Transverse colon (tissue), 4 donors: ENCODE data around the gene ZNF724. TPM values are rescaled to one million over a fixed set of nuclear protein-coding genes. Genes with fewer than 3 reads are reported as not detected.

Experiments
- DNase-seq: peaks from one replicate; pipeline ENCODE4 v3.0.0-alpha.2; 2019
- H3K27ac ChIP-seq, 4 donors: fragments of 200-600 bp; sonication (generic); 2 replicates each; pipeline ENCODE4 v1.5.1; 2016 to 2018; ENCODE audit warnings: inconsistent platforms in 4 of 4
- H3K27me3 ChIP-seq: fragments of 200-600 bp; sonication (generic); 2 replicates; pipeline ENCODE4 v1.5.1; 2017; ENCODE audit warnings: inconsistent platforms
- H3K36me3 ChIP-seq, 4 donors: fragments of 200-600 bp; sonication (generic); 2 replicates each; pipeline ENCODE4 v1.5.1; 2017 to 2019; ENCODE audit warnings: inconsistent platforms in 4 of 4
- H3K4me1 ChIP-seq, 4 donors: fragments of 200-600 bp; sonication (generic); 2 replicates each; pipeline ENCODE4 v1.5.1; 2017 to 2020; ENCODE audit warnings: inconsistent platforms in 4 of 4
- H3K4me3 ChIP-seq, 4 donors: fragments of 200-600 bp; sonication (generic); 1 replicate in 1 of 4; 2 replicates in 3 of 4; pipeline versions ENCODE4 v1.5.1 to v1.6.1; 2017 to 2019; ENCODE audit warnings: inconsistent platforms in 4 of 4
- H3K9me3 ChIP-seq, 2 donors: fragments of 200-600 bp; sonication (generic); 2 replicates each; pipeline ENCODE4 v1.5.1; 2017 to 2019; ENCODE audit warnings: inconsistent platforms in 2 of 2
- CTCF ChIP-seq, 5 experiments: fragments of 200-600 bp in 3 of 5; fragments of 450-650 bp in 2 of 5; sonication (generic) in 3 of 5; IDR thresholded peaks; 1 replicate in 2 of 5; 2 replicates in 3 of 5; pipeline ENCODE4 v1.5.1; 2016 to 2017; ENCODE audit warnings: antibody characterized with exemption in 5 of 5, inconsistent platforms in 3 of 5, mild to moderate bottlenecking in 2 of 5, moderate library complexity in 1 of 5
- EP300 ChIP-seq: sonication (generic); formaldehyde crosslinking; IDR thresholded peaks from one replicate; pipeline ENCODE4 v1.6.1; 2017; ENCODE audit warnings: antibody characterized with exemption, low read depth
- POLR2A ChIP-seq: fragments of 450-650 bp; IDR thresholded peaks from one replicate; pipeline ENCODE4 v1.6.1; 2016; ENCODE audit warnings: antibody characterized with exemption, mild to moderate bottlenecking, moderate library complexity
- POLR2AphosphoS5 ChIP-seq, 3 donors: sonication (generic); formaldehyde crosslinking; IDR thresholded peaks; one replicate each; pipeline ENCODE4 v1.6.1; 2016; ENCODE audit warnings: antibody characterized with exemption in 3 of 3
- whole genome bisulfite sequencing, 2 donors: methylation state at CpG; one replicate each; pipeline ENCODE4 v1.1.5; 2018; ENCODE audit warnings: low coverage in 1 of 2; 5-methylcytosine and 5-hydroxymethylcytosine counted together
- in situ Hi-C, 4 donors: fragments of 200-750 bp; cut with MboI; loops; one replicate each; pipeline versions ENCODE4 v1.15.0 to v1.15.1; 2017; ENCODE audit warnings: low sequenced_read_pairs in 3 of 4, low pct_ligation_motif_present in 1 of 4, low pct_unique_long_range_greater_than_20kb in 1 of 4
- intact Hi-C: fragments of 100-400 bp; cut with DNase I; formaldehyde crosslinking; loops from one replicate; pipeline ENCODE4 v1.15.1; 2023; ENCODE audit warnings: low total_unique reads
- small RNA-seq, 4 donors: library from RNA; depleted of rRNA; stranded (forward); fragments of <200 nt; gene quantifications; one replicate each; pipeline ENCODE3, GENCODE V24; 2016
- total RNA-seq, 4 donors: library from RNA; depleted of rRNA; stranded (reverse); fragments of >200 nt; gene quantifications; one replicate each; pipeline ENCODE4 v1.1.0, GENCODE V29; 2016

ZNF724 gene
- total RNA-seq, 4 donors from 2014 or later, result 1.8 to 4.9 (median 3.6) TPM

- TF ChIP-seq CTCF (IDR thresholded peaks at IDR 0.05) (no peak), EP300 (no peak), POLR2A (no peak), POLR2AphosphoS5 (IDR thresholded peaks at IDR 0.05) (no peak)
Observed at GRCh38 chr19:23203841-23204344, 46.3 kb downstream of the ZNF724 start.

DNA sequence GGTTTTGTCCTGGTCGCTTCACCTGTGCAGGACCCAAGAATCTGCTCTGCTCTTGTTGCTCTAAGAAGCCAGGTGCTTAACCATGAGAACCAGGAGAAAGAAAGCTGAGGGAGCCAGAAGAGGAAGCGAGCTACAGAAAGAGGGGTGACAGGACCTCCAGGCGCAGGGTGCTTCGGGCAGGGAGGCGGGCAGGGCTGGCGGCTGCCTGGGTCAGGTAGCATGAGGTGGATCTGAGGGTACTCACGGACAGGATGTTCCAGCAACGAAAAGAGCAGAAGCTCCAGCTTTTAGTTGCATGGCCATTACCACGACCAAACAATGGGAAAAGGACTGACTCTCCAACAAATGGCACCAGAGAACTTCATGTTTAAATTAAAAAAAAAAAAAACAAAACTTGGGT is 59.9 kb downstream of the ZNF724 start:
- in situ Hi-C loops, result no loop called here
- DNase-seq, result no peak
- intact Hi-C loops, result no loop called here
- Histone ChIP-seq H3K27ac (no peak overlapping the region), H3K27me3 (no peaks in the 10 kb centered on the region), H3K9me3 (peaks cover 0 to 5% of the 10 kb centered on the region in 2 donors), H3K4me3 (no peak overlapping the region), H3K36me3 (no peaks in the 10 kb centered on the region), H3K4me1 (no peaks in the 10 kb centered on the region)
- WGBS, 2 donors, result 82 to 84% methylated on average over 7 to 9 of the region's 9 CpGs
- TF ChIP-seq POLR2AphosphoS5 (IDR thresholded peaks at IDR 0.05) (no peak), CTCF (IDR thresholded peaks at IDR 0.05) (no peak), POLR2A (no peak), EP300 (no peak)

More at GRCh38 chr19:23203841-23204344, 46.3 kb downstream of the ZNF724 start:
- intact Hi-C loops (no loop called here), in situ Hi-C loops (no loop called here)
- Histone ChIP-seq H3K27ac (no peak overlapping the region), H3K4me3 (peak overlapping the region in 1 of 4 donors; percentile 29), H3K9me3 (no peaks in the 10 kb centered on the region), H3K27me3 (no peaks in the 10 kb centered on the region), H3K4me1 (no peaks in the 10 kb centered on the region), H3K36me3 (no peaks in the 10 kb centered on the region)
- WGBS, 2 donors, result 37% methylated on average over 39 of the region's 39 CpGs; no CpG with 5 or more reads in 1 of the 2 donors
- DNase-seq, result no peak

GRCh38 chr19:23183251-23183650 is 66.9 kb downstream of the ZNF724 start:
- H3K4me3 ChIP-seq, result no peak overlapping the region
- intact Hi-C loops (no loop called here), in situ Hi-C loops (no loop called here)
- H3K27me3 ChIP-seq, result no peaks in the 10 kb centered on the region
- TF ChIP-seq POLR2AphosphoS5 (IDR thresholded peaks at IDR 0.05) (no peak), CTCF (IDR thresholded peaks at IDR 0.05) (no peak), POLR2A (no peak), EP300 (no peak)
- no peak for DNase-seq
- no peaks in the 10 kb centered on the region for H3K9me3 ChIP-seq
- H3K4me1 ChIP-seq, result no peaks in the 10 kb centered on the region
- no peaks in the 10 kb centered on the region for H3K36me3 ChIP-seq
- H3K27ac ChIP-seq, result no peak overlapping the region
- 73 to 82% methylated on average over 6 to 11 of the region's 11 CpGs for WGBS, 2 donors

Small RNAs within 50 kb of the gene (small RNA-seq; reads per million reads assigned to genes)
- gene VN1R91P, result 0 reads per million in 4 donors

Other genes with a start within 250 kb of the ZNF724 start
- under 1 TPM in 1 of 4 donors, not detected in 3; 0.96 TPM for gene ZNF728, start 247.2 kb downstream of the ZNF724 start, total RNA-seq
- gene ZNF730, start 133.4 kb downstream of the ZNF724 start, total RNA-seq, result under 1 TPM in 3 of 4 donors, not detected in 1; 0.32 to 0.96 (median 0.75) TPM
- 100 to 1,000 TPM in 3 of 4 donors, 10 to 100 TPM in 1; 93.9 to 236 (median 157) TPM for gene ZNF91, start 145.1 kb upstream of the ZNF724 start, total RNA-seq